ENCODE results near the gene VAV2. TPM values are rescaled to one million over a fixed set of nuclear protein-coding genes. Genes with fewer than 3 reads are reported as not detected.

VAV2 gene
- total and polyA plus RNA-seq, 12 donors, result 2.9 to 7.1 (median 5.0) TPM

DNA sequence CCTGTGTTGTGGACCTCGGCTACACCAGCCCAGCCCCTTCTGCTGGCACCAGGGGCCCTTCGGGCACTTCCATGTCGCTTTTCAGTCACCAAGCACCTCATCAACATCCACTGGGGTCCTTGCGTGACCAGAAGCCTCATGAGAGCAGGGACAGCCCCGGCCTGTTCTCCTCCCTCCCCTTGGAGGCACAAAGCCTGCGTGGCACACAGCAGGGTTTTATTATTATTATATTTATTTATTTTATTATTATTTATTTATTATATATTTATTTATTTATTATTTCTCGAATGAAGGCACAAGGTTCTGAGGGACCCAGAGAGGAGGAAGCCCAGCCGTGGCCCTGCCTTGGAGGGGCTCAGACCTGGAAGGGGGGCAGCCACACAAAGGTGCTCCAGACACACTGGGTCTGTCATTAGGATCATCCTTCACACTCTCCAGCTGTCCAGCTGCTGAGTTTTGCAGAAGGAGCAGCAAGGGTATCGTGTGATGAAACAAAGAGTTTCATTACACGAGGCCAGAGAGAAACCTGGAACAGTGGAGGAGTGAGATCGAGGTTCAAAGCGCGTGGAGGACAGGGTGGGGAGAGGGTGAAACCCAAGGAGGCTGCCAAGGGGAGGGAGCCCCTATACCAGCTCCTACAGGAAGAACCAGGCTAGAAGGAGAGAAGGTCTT lies 5.2 kb downstream of the VAV2 start:
- H3K4me1 ChIP-seq, result peaks cover 3 to 21% (median 11%) of the 10 kb centered on the region in 9 donors
- peaks cover 0 to 14% (median 0%) of the 10 kb centered on the region in 7 donors for H3K27me3 ChIP-seq
- TF ChIP-seq, protein P1, sequence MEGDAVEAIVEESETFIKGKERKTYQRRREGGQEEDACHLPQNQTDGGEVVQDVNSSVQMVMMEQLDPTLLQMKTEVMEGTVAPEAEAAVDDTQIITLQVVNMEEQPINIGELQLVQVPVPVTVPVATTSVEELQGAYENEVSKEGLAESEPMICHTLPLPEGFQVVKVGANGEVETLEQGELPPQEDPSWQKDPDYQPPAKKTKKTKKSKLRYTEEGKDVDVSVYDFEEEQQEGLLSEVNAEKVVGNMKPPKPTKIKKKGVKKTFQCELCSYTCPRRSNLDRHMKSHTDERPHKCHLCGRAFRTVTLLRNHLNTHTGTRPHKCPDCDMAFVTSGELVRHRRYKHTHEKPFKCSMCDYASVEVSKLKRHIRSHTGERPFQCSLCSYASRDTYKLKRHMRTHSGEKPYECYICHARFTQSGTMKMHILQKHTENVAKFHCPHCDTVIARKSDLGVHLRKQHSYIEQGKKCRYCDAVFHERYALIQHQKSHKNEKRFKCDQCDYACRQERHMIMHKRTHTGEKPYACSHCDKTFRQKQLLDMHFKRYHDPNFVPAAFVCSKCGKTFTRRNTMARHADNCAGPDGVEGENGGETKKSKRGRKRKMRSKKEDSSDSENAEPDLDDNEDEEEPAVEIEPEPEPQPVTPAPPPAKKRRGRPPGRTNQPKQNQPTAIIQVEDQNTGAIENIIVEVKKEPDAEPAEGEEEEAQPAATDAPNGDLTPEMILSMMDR (IDR thresholded peaks at IDR 0.05), result no peak
- 95 to 97% methylated on average over 13 of the region's 13 CpGs for WGBS, 2 donors
- no peak overlapping the region for H3K27ac ChIP-seq
- intact Hi-C loops (cut with DNase I), result no loop called here
- ATAC-seq, result no peak
- no peak for DNase-seq
- H3K36me3 ChIP-seq, result no peaks in the 10 kb centered on the region
- H3K9me3 ChIP-seq, result no peaks in the 10 kb centered on the region
- no peak overlapping the region for H3K4me3 ChIP-seq

DNA sequence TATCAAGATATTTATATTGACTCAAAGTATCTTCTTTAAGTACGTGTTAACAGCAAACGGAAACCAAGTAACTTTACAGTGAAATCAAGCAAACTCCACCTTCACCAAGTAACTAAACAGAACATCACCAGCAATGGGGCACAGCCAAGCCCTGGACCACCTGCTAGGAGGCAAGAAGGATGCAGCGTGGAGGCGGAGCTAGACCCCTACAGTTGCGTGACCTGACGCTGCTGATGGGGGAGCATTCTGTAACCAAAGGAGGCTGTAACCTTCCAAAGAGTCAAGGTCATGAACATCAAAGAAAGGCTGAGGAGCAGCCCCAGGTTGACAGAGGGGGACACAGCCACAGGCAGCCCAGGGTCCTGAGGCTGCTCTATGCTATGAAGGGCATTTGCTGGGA lies 6.1 kb downstream of the VAV2 start:
- no peak for DNase-seq
- no peak overlapping the region for H3K4me3 ChIP-seq
- WGBS, 2 donors, result 77 to 97% methylated on average over 6 of the region's 6 CpGs
- no peaks in the 10 kb centered on the region for H3K36me3 ChIP-seq
- intact Hi-C loops (cut with DNase I), result no loop called here
- H3K9me3 ChIP-seq, result no peaks in the 10 kb centered on the region
- TF ChIP-seq, protein P1 (IDR thresholded peaks at IDR 0.05), result no peak
- H3K27ac ChIP-seq, result no peak overlapping the region
- H3K27me3 ChIP-seq, result peaks cover 0 to 11% (median 0%) of the 10 kb centered on the region in 7 donors
- no peak for ATAC-seq
- H3K4me1 ChIP-seq, result peaks cover 2 to 19% (median 7%) of the 10 kb centered on the region in 9 donors

DNA sequence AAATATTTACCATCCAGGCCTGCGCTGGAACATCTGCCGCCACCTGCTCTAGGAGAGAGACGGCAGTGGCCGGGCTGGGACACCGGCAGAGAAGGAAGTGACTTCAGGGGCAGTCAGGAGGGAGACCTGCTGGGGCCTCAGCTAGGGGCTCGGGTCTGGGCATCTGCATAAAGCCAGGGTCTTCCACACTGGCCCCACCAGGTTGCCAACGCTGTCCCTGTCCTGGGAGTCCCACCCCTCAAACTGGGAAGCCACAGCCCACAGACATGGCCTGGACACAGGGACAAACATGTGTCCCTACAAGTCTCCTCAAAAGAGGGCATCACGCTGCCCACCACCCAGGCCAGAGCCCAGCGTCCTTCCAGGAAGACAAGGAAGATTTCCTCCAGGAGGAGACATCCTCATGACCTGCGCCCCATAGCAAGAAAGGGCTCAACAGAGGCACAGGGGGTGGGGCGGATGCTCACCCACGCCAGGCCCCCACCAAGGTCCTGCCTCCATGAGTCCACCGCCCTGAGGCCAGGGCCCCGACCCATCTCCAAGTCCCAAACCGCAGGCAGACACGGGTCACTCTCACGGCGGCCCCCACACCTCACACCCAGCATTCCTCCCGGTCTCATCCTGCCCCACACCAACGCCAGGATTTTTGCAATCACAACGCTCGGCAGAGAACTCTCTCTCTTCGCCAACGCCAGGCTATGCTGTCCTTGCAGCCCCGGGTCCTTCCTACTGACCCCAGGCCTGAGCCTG lies 9.0 kb downstream of the VAV2 start:
- intact Hi-C loops (cut with DNase I), result loop anchor here in 1 of 10 donors (5.0 kb wide), 1 partner anchor 36 kb away; no protein-coding TSS in a partner anchor
- DNase-seq, result no peak
- no peak overlapping the region for H3K27ac ChIP-seq
- WGBS, 2 donors, result 89 to 92% methylated on average over 25 of the region's 25 CpGs
- no peak for ATAC-seq
- H3K4me3 ChIP-seq, result no peak overlapping the region
- no peaks in the 10 kb centered on the region for H3K9me3 ChIP-seq
- H3K27me3 ChIP-seq, result no peaks in the 10 kb centered on the region
- no peaks in the 10 kb centered on the region for H3K36me3 ChIP-seq
- H3K4me1 ChIP-seq, result peaks cover 2 to 29% (median 18%) of the 10 kb centered on the region in 9 donors
- TF ChIP-seq, protein P1 (IDR thresholded peaks at IDR 0.05), result no peak

DNA sequence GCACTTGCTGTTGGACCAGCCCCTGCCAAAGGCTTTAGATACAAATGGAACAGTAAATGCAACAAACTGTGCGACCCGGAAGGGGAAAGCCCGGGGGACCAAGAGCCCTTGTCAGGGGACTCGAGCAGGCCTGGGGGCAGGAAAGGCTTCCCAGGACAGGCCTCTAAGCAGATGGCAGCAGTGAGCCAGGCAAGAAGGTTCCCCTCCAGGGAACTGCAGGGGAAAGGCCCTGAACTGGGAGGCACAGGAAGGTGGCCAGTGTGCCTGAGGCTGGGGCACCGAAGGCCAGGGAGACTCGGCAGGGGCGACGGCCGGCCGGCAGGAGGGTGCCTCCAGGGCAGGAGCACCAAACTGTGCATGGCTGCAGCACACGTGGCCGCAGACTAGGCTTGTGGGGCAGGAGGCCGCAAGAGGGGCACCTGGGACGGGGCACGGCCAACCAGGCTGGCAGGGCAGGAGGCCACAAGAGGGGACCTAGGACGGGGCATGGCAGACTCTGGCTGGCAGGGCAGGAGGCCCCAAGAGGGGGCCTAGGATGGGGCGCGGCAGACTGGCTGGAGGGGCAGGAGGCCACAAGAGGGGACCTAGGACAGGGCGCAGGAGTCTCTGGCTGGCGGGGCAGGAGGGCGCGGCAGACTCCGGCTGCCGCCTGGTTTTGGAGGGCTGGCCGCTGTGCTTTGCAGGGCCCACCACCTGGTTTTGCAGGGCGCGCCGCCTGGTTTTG lies 10.0 kb downstream of the VAV2 start:
- no peak for DNase-seq
- 90% methylated on average over 28 of the region's 28 CpGs for WGBS, 2 donors

More for the DNA sequence above, 10.0 kb downstream of the VAV2 start:
- Histone ChIP-seq H3K27me3 (no peaks in the 10 kb centered on the region), H3K4me3 (no peak overlapping the region), H3K4me1 (peaks cover 2 to 29% (median 18%) of the 10 kb centered on the region in 9 donors), H3K9me3 (no peaks in the 10 kb centered on the region), H3K36me3 (no peaks in the 10 kb centered on the region), H3K27ac (no peak overlapping the region)
- intact Hi-C loops (cut with DNase I), result loop anchor here in 1 of 10 donors (5.0 kb wide), 1 partner anchor 35 kb away; no protein-coding TSS in a partner anchor
- ATAC-seq, result no peak
- TF ChIP-seq, protein P1 (IDR thresholded peaks at IDR 0.05), result no peak
